CD4-positive, alpha-beta T cell treated with Interleukin-2 at 100 ng/mL for 4 hours (primary cell): ENCODE data around the gene AKR1A1.
"Not testable (repeated sequence)": the region's sequence is repeated elsewhere in the genome, so short reads cannot be mapped to it uniquely, and the experiment has no call there.

ENCODE experiments used
- DNase-seq: peaks from one replicate; pipeline ENCODE4 v3.0.0-alpha.2; 2020; ENCODE audit warnings: low spot score

The AKR1A1 gene

GRCh38 chr1:45569962-45570581 lies 19.4 kb downstream of the AKR1A1 start:
- peak; percentile 80 for DNase-seq

DNA sequence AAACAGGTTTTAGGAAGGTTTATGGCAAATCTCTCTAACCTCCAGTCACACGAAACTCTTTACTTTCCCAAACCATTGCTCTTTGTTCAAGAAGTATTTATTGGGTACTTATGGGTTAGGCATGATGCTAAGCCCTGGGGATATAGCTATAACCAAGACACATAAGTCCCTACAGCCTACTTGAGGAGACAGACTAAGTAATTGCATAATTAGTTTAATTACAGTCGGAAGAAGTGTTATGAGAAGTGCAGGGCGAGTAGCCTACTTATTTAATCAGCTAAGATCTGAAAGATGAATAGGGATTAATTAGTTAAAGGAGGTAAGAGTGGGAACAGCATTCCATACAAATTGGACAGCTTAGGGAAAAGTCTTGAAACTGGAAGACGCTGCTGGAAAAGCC lies 20.0 kb downstream of the AKR1A1 start:
- DNase-seq: no peak

DNA sequence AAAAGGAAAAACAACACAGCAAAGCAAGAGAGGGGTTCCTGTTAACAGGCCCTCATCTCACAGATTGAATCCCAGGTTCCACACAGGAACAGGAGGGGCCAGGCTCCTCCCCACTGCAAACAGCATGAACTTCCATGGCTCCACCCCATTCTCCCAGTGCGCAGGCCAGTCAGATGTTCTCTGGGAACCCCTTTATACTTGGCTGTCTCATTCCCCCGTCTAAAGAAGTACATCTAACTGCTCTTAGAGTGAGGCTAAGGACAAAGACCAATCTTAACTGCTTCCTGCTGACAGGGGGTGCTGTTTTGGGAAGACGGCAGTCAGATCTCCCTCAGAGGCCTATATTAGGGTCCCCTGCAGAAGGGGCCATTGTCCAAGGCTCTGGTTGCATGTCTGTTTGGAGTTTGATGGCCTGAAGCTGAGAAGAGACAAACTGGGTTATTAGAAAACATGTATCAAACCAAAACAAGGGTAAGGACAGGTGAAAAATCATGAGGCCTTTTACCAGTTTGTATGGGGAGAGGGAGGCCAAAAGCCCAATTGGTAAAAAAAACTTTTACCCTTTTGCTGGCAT lies 22.7 kb downstream of the AKR1A1 start:
- no peak for DNase-seq

GRCh38 chr1:45574105-45574626 lies 23.5 kb downstream of the AKR1A1 start:
- no peak for DNase-seq

GRCh38 chr1:45583264-45583665 lies 32.6 kb downstream of the AKR1A1 start:
- DNase-seq: peak; percentile 97

- DNase-seq: peak; percentile 93
Measured at GRCh38 chr1:45583666-45584350, 33.2 kb downstream of the AKR1A1 start, which contains the start of gene NASP. NASP (plus strand) TSS chr1:45584041; CDS start chr1:45584147, 106 bp downstream.

GRCh38 chr1:45584351-45585109 lies 33.9 kb downstream of the AKR1A1 start:
- peak; percentile 84 for DNase-seq

GRCh38 chr1:45585110-45585426 lies 34.4 kb downstream of the AKR1A1 start:
- no peak for DNase-seq

- no peak for DNase-seq
Measured at GRCh38 chr1:45585496-45586075, 35.0 kb downstream of the AKR1A1 start.

DNA sequence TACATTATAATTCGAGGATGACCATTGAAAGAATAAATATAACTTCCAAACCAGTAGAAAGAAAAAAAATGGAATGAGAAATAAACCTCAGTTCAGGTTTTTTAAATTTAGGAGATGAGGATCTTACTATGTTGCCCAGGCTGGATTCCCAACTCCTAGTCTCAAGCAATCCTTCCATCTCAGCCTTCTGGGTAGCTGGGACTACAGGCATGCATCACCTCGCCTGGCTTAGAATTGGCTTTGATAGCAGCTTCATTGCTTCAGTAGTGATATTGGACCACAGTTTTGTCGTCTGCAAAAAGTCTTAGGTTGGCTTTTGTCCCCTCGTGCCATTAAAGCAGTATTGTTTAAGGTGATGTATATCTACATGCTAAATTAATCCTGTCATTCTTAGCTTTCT lies 36.1 kb downstream of the AKR1A1 start:
- no peak for DNase-seq

GRCh38 chr1:45589861-45590260 lies 39.2 kb downstream of the AKR1A1 start:
- DNase-seq: no peak

DNA sequence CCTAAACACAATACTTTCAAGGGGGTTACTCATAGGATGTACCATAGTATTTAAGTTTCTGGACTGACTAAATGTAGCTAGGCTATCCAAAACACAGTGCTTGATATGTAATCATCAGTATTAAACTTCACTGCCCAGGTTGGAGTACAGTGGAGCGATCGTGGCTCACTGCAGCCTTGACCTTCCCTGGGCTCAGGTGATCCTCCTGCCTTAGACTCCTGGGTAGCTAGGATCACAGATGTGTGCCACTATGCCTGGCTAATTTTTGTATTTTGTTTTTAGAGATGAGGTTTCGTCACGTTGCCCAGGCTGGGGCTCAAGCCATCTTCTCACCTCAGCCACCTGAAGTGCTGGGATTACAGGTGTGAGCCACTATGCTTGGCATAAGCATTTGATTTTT lies 43.8 kb downstream of the AKR1A1 start:
- DNase-seq: no peak

- not testable (repeated sequence) for DNase-seq
Measured at GRCh38 chr1:45596765-45597164, 46.1 kb downstream of the AKR1A1 start.

GRCh38 chr1:45604239-45604638 lies 53.6 kb downstream of the AKR1A1 start:
- DNase-seq: no peak

GRCh38 chr1:45607404-45608074 lies 56.9 kb downstream of the AKR1A1 start:
- no peak for DNase-seq

DNA sequence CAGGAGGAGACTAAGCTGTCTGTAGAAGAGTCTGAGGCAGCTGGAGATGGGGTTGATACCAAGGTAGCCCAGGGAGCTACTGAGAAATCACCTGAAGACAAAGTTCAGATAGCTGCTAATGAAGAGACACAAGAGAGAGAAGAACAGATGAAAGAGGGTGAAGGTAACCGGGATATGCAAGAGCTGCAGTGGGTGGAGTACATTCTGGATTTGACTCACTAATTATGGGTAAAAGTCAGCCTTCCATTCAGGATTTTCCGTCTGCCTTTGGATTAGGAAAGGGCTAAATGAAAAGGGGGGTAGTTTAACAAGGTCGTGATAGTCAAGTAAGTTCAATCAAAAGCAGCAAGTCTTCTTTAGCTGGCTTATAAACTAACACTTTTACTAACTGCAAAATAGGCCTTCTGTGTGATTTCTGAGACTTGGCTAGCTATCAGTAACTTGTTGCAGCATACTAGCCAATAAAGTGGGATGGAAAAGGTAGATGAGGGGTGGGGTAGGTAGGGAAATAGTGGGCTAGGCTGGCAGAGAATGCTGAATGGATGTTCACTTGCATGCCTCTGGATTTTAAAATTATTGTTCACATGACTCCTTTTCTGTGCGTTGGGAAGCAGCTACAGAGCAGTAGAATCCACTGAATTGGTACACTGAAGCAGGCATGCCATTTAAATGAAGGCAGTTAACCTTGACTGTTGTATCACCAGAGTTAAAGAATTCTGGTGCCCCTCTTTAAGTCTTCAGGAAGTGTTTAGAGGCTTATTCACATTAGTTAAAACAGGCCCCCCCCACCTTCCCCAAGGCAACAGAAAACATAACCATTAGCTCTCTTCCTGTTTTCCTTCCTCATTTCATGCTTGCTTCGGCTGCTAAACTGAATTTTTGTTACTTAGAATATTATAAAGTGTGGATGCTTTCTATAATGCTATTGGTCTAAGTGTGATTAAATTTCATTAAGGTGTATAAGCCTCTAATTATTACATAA lies 57.8 kb downstream of the AKR1A1 start:
- DNase-seq: no peak

DNA sequence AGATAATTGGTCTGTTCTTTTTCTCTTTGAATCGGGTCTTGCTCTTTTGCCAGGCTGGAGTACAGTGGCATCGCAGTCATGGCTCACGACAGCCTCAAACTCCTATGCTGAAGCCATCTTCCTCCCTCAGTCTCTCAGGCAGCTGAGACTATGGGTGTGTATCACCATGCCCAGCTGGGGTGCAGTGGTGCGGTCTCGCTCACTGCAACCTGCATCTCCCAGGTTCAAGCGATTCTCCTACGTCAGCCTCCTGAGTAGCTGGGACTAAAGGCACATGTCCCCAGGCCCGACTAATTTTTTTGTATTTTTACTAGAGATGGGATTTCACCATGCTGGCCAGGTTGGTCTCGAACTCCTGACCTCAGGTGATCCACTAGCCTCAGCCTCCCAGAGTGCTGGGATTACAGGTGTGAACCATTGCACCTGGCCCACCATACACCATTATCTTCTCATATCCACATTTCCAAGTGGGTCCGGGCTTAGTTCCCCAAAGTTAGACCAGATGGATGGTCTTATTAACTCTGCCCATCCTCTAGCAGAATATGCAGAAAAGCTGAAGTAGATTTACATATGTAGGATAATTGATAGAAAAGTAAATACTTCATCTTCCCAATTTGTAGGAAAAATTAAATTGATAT lies 60.1 kb downstream of the AKR1A1 start:
- DNase-seq: no peak

DNA sequence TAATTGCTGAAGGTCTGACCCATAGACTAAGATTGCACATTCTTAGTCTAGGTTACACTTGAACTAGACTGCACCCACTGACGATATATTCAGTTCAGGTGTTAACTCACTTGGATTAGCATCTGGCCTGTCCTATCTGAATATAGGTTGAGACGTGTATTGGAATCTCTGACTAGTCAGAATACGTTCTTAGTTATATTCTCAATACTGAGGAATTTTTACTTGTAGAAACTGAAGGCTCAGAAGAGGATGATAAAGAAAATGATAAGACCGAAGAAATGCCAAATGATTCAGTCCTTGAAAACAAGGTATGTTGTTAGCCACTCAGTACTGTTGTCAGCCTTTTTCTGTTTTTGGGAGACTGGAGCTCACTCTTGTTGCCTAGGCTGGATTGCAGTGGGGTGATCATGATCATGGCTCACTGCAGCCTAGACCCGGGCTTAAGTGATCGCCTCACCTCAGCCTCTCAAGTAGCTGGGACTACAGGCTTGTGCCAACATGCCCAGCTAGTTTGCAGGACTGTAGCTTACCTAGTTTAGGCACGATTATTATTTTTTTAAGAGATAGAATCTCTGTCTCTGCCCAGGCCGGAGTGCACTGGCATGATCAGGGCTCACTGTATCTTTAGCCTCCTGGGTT lies 62.4 kb downstream of the AKR1A1 start:
- DNase-seq: no peak

DNA sequence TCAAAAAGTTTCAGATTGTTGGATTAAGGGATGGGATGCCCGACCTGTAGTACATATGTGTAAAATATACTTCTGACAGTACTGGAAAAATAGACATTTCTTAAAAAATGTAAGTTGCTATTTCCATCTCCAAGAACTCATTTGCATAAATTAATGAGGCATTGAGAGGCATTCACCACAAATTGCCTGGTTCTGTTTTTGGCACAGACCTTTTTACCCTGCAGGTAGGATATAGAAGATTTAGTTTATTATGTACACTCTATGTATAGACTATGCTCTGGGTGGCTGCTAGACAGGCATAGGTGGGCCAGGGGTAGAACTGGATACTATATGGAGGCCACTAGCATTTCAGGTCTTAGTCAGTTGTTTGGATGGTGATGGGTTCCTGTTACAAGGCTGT lies 65.3 kb downstream of the AKR1A1 start:
- no peak for DNase-seq
